ENCODE data around the gene EEFSEC.

DNA sequence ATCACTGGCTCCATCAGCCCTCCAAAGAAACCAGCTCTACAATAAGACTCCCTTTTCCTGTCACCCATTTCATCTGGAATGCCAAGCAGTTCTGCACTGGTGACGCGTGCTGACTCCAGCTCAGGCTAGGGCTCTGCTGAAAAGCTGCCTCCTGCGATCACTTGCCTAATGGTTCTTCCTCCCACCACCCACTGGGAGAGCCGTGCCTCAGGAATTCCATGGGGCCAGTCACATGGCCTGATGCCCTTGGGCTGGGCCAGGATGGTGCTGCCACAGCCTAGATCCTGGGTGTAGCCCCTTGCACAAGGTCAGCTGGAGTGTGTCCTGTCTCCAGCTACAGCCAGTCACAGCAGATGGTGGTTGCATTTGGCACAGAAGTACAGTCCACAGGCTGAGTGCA lies 214.5 kb downstream of the EEFSEC start:
- TF ChIP-seq, protein P1, sequence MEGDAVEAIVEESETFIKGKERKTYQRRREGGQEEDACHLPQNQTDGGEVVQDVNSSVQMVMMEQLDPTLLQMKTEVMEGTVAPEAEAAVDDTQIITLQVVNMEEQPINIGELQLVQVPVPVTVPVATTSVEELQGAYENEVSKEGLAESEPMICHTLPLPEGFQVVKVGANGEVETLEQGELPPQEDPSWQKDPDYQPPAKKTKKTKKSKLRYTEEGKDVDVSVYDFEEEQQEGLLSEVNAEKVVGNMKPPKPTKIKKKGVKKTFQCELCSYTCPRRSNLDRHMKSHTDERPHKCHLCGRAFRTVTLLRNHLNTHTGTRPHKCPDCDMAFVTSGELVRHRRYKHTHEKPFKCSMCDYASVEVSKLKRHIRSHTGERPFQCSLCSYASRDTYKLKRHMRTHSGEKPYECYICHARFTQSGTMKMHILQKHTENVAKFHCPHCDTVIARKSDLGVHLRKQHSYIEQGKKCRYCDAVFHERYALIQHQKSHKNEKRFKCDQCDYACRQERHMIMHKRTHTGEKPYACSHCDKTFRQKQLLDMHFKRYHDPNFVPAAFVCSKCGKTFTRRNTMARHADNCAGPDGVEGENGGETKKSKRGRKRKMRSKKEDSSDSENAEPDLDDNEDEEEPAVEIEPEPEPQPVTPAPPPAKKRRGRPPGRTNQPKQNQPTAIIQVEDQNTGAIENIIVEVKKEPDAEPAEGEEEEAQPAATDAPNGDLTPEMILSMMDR (IDR thresholded peaks at IDR 0.05), result no peak
- no peak for TF ChIP-seq POLR2A (IDR thresholded peaks at IDR 0.05)
